ENCODE data around the gene BLVRB. TPM values are rescaled to one million over a fixed set of nuclear protein-coding genes. Genes with fewer than 3 reads are reported as not detected.

BLVRB gene
- polyA plus RNA-seq, 1 of the 3 experiments (the other 2 are of a cell fraction), result 85.9 TPM

DNA sequence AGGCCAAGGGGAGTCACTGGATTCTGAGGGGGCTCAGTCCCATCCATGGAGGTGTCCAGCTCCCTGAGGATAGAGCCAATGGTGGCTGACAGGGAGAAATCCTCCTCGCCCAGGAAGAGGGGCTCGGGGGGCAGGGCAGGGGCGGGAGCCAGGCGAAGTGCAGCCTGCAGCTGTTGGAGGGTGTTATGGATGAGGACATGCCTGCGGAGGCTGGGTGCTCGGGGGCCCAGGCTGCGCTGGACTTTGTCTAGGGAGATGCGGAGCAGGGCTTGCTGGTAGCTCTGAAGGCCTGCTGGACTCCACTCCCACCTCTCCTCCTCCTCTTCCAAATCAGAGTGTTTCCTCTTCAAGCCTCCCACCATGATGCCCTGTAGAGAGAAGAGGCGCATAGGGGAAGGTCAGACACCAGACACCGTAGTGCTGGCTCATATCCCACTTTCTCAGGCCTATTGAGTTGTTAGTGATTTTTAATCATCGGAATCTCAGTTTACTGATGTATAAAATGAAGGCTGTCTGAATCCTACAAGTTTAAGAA is 23.8 kb downstream of the BLVRB start:
- no peak for DNase-seq
- no peaks in the 10 kb centered on the region for H3K9me3 ChIP-seq
- H3K27me3 ChIP-seq (ENCODE audit: insufficient read depth), result no peaks in the 10 kb centered on the region
- no peak for TF ChIP-seq NFIC (IDR thresholded peaks at IDR 0.05; ENCODE audit: borderline replicate concordance)
- TF ChIP-seq EP300 (IDR thresholded peaks at IDR 0.05; ENCODE audit: borderline replicate concordance in 1 of 2, low read depth in 1 of 2, low read length in 1 of 2), result no peak
- ChIA-PET POLR2A (interaction anchor here (1.1 to 3.8 kb wide), 2 partner anchors 15 to 21 kb away, joined by 3 to 17 read pairs; no protein-coding TSS in a partner anchor), CTCF (interaction anchor here (2.7 kb wide), 1 partner anchor 21 kb away, joined by 16 read pairs; no protein-coding TSS in a partner anchor)
- H3F3A ChIP-seq (replicated peaks; ENCODE audit: insufficient read depth), result peaks cover 13% of the 10 kb centered on the region
- no peak overlapping the region for H3K9ac ChIP-seq
- H2AFZ ChIP-seq (ENCODE audit: low read depth), result no peak overlapping the region
- WGBS (ENCODE audit: low lambda C conversion rate), result 91% methylated on average over 7 of the region's 11 CpGs
- peaks cover 21 to 26% of the 10 kb centered on the region in 2 experiments for H3K36me3 ChIP-seq (replicated peaks in 1 of 2; ENCODE audit: control insufficient read depth in 1 of 2, insufficient read depth in 2 of 2, low read length in 1 of 2)
- peaks cover 5 to 8% of the 10 kb centered on the region in 2 experiments; a peak in 2 of 4 replicates for H3K4me1 ChIP-seq (ENCODE audit: control insufficient read depth in 1 of 2, insufficient read depth in 2 of 2, low read depth in 1 of 2, low read length in 1 of 2)
- peaks cover 32% of the 10 kb centered on the region for H4K20me1 ChIP-seq (ENCODE audit: insufficient read depth)
- peak overlapping the region in 1 of 2 experiments; percentile 64; a peak in 1 of 4 replicates for H3K27ac ChIP-seq (ENCODE audit: low read depth in 2 of 2, low read length in 1 of 2)
- H3K9me2 ChIP-seq, result no peaks in the 10 kb centered on the region
- peak overlapping the region; percentile 86; the same call in 1 of the 2 replicates for H3K4me2 ChIP-seq
- peak overlapping the region in 1 of 2 experiments; percentile 62; a peak in 1 of 4 replicates for H3K4me3 ChIP-seq (ENCODE audit: low read depth in 2 of 2, low read length in 1 of 2)
- peaks cover 44% of the 10 kb centered on the region for H3K79me2 ChIP-seq (ENCODE audit: insufficient read depth)

DNA sequence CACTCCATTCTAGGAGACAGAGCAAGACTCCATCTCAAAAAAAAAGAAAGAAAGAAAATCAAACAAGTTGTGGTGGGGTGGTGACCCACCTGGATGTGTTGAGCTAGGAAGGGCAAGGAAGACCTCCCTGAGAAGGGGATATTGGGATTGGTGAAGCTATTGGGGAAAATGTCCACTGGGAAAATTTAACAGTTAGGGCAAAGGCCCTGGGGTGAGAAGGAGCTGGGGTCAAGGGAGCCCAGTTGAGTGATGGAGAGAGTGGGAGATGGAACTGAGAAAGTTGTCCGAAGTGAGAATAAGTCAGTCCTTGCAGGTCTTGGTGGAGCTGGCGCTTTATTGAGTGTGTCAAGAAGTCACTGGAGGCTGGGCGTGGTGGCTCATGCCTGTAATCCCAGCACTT is 27.3 kb downstream of the BLVRB start:
- DNase-seq, result no peak
- WGBS (ENCODE audit: low lambda C conversion rate), result 93% methylated on average over 3 of the region's 3 CpGs
- Histone ChIP-seq H3K27ac (ENCODE audit: low read depth in 2 of 2, low read length in 1 of 2) (no peak overlapping the region), H3K27me3 (ENCODE audit: insufficient read depth) (no peaks in the 10 kb centered on the region), H3K4me1 (ENCODE audit: control insufficient read depth in 1 of 2, insufficient read depth in 2 of 2, low read depth in 1 of 2, low read length in 1 of 2) (peaks cover 8 to 9% of the 10 kb centered on the region in 2 experiments; a peak in 3 of 4 replicates), H3K4me2 (no peak overlapping the region), H3K9me2 (no peaks in the 10 kb centered on the region), H3F3A (replicated peaks; ENCODE audit: insufficient read depth) (peaks cover 33% of the 10 kb centered on the region), H3K9me3 (no peaks in the 10 kb centered on the region), H4K20me1 (ENCODE audit: insufficient read depth) (peaks cover 32% of the 10 kb centered on the region), H3K9ac (no peak overlapping the region), H3K4me3 (ENCODE audit: low read depth in 2 of 2, low read length in 1 of 2) (no peak overlapping the region), H2AFZ (ENCODE audit: low read depth) (no peak overlapping the region), H3K36me3 (replicated peaks in 1 of 2; ENCODE audit: control insufficient read depth in 1 of 2, insufficient read depth in 2 of 2, low read length in 1 of 2) (peaks cover 21 to 26% of the 10 kb centered on the region in 2 experiments), H3K79me2 (ENCODE audit: insufficient read depth) (peaks cover 35% of the 10 kb centered on the region)
- TF ChIP-seq MEF2A (IDR thresholded peaks at IDR 0.05; ENCODE audit: borderline replicate concordance, low read depth) (no peak), NRF1 (IDR thresholded peaks at IDR 0.05; ENCODE audit: low read depth, low read length) (no peak), MXI1 (IDR thresholded peaks at IDR 0.05; ENCODE audit: low read depth, low read length) (no peak), GATA2 (CRISPR knock-in tag; IDR thresholded peaks at IDR 0.05) (no peak), EP300 (IDR thresholded peaks at IDR 0.05; ENCODE audit: borderline replicate concordance in 1 of 2, low read depth in 1 of 2, low read length in 1 of 2) (no peak), EZH2phosphoT487 (IDR thresholded peaks at IDR 0.05; ENCODE audit: borderline replicate concordance, low read depth) (no peak), FOXM1 (IDR thresholded peaks at IDR 0.05; ENCODE audit: low read depth) (no peak), TCF12 (IDR thresholded peaks at IDR 0.05) (no peak), RFX5 (IDR thresholded peaks at IDR 0.05; ENCODE audit: low read length) (no peak), NFIC (IDR thresholded peaks at IDR 0.05; ENCODE audit: borderline replicate concordance) (no peak), CHD2 (IDR thresholded peaks at IDR 0.05; ENCODE audit: low read length, partially characterized antibody) (no peak), SMC3 (IDR thresholded peaks at IDR 0.05; ENCODE audit: low read depth, low read length) (no peak), TEAD4 (IDR thresholded peaks at IDR 0.05; ENCODE audit: borderline replicate concordance, insufficient read depth) (no peak), POLR2AphosphoS5 (IDR thresholded peaks at IDR 0.05; ENCODE audit: low read depth, low read length) (no peak), FOXJ3 (CRISPR knock-in tag; IDR thresholded peaks at IDR 0.05) (no peak), YY1 (IDR thresholded peaks at IDR 0.05; ENCODE audit: low read depth) (no peak), RCOR1 (IDR thresholded peaks at IDR 0.05; ENCODE audit: low read length) (no peak)
- TF ChIP-seq, protein P1, sequence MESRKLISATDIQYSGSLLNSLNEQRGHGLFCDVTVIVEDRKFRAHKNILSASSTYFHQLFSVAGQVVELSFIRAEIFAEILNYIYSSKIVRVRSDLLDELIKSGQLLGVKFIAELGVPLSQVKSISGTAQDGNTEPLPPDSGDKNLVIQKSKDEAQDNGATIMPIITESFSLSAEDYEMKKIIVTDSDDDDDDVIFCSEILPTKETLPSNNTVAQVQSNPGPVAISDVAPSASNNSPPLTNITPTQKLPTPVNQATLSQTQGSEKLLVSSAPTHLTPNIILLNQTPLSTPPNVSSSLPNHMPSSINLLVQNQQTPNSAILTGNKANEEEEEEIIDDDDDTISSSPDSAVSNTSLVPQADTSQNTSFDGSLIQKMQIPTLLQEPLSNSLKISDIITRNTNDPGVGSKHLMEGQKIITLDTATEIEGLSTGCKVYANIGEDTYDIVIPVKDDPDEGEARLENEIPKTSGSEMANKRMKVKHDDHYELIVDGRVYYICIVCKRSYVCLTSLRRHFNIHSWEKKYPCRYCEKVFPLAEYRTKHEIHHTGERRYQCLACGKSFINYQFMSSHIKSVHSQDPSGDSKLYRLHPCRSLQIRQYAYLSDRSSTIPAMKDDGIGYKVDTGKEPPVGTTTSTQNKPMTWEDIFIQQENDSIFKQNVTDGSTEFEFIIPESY (IDR thresholded peaks at IDR 0.05; ENCODE audit: borderline replicate concordance, low read depth), result no peak
- TF ChIP-seq, protein P2, sequence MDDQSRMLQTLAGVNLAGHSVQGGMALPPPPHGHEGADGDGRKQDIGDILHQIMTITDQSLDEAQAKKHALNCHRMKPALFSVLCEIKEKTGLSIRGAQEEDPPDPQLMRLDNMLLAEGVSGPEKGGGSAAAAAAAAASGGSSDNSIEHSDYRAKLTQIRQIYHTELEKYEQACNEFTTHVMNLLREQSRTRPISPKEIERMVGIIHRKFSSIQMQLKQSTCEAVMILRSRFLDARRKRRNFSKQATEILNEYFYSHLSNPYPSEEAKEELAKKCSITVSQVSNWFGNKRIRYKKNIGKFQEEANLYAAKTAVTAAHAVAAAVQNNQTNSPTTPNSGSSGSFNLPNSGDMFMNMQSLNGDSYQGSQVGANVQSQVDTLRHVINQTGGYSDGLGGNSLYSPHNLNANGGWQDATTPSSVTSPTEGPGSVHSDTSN (IDR thresholded peaks at IDR 0.05), result no peak
- TF ChIP-seq, protein P3, sequence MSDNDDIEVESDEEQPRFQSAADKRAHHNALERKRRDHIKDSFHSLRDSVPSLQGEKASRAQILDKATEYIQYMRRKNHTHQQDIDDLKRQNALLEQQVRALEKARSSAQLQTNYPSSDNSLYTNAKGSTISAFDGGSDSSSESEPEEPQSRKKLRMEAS (IDR thresholded peaks at IDR 0.05; ENCODE audit: low read depth), result no peak
- POLR2A ChIA-PET, result interaction anchor here (1.0 kb wide), 1 partner anchor 18 kb away, joined by 4 read pairs; no protein-coding TSS in a partner anchor
- CTCF ChIA-PET, result interaction anchor here (0.7 kb wide), 1 partner anchor 163 kb away, joined by 3 read pairs; the partner anchor contains the start of gene LTBP4

Measured in SK-N-SH (cell line).